T-cell (primary cell): ENCODE data around the gene TRIM32. TPM values are rescaled to one million over a fixed set of nuclear protein-coding genes. Genes with fewer than 3 reads are reported as not detected.

Experiments
- ATAC-seq, 4 experiments: fragments of 200-7000 bp in 3 of 4; fragments of 150-1000 bp in 1 of 4; cut with Tn5 transposase; replicated peaks in 1 of 4; 1 replicate in 3 of 4; 2 replicates in 1 of 4; pipeline ENCODE4 v1.10.0; 2021; ENCODE audit warnings: moderate library complexity in 3 of 4, mild to moderate bottlenecking in 2 of 4, moderate number of reproducible peaks in 1 of 4
- CTCF ChIA-PET, 2 donors: fragments of 300-600 bp; sonication (Branson Sonifier 250); formaldehyde crosslinking; loops; one replicate each; lab custom pipeline; 2022; ENCODE audit warnings: antibody characterized with exemption in 2 of 2; lab: Charles Lee
- POLR2A ChIA-PET, 2 donors: fragments of 300-600 bp; sonication (Branson Sonifier 250); formaldehyde crosslinking; loops; one replicate each; lab custom pipeline; 2022; ENCODE audit warnings: antibody characterized with exemption in 2 of 2; lab: Charles Lee
- DNase-seq, 35 experiments: peaks; one replicate each; pipeline versions ENCODE4 v3.0.0 to v3.0.0-alpha.2; 2013 to 2023
- H3K27ac ChIP-seq: one replicate; pipeline ENCODE4 v1.5.1; 2013; ENCODE audit warnings: low read length
- H3K27me3 ChIP-seq, 2 experiments: replicated peaks in 1 of 2; 1 replicate in 1 of 2; 2 replicates in 1 of 2; pipeline versions ENCODE4 v1.6.1 to v1.7.0; 2013; ENCODE audit warnings: low read length in 1 of 2, mixed read lengths in 1 of 2; ENCODE audit not compliant: control insufficient read depth in 2 of 2, insufficient read depth in 2 of 2; ENCODE audit errors: extremely low read depth in 1 of 2
- H3K36me3 ChIP-seq, 2 donors: 1 replicate in 1 of 2; 2 replicates in 1 of 2; pipeline versions ENCODE4 v1.6.1 to v1.7.0; 2013; ENCODE audit warnings: low read length in 1 of 2; ENCODE audit not compliant: control insufficient read depth in 2 of 2, insufficient read depth in 1 of 2; ENCODE audit errors: extremely low read depth in 1 of 2
- H3K4me1 ChIP-seq, 2 experiments: 1 replicate in 1 of 2; 2 replicates in 1 of 2; pipeline versions ENCODE4 v1.6.1 to v1.7.0; 2013; ENCODE audit warnings: low read length in 2 of 2, mixed read lengths in 1 of 2; ENCODE audit not compliant: insufficient read depth in 2 of 2, control insufficient read depth in 1 of 2; ENCODE audit errors: extremely low read depth in 1 of 2
- H3K4me3 ChIP-seq, 2 donors: 1 replicate in 1 of 2; 2 replicates in 1 of 2; pipeline versions ENCODE4 v1.5.1 to v1.7.0; 2013; ENCODE audit warnings: mild to moderate bottlenecking in 2 of 2, low read length in 1 of 2, moderate library complexity in 1 of 2; ENCODE audit not compliant: control insufficient read depth in 1 of 2; ENCODE audit errors: extremely low read depth in 1 of 2
- H3K9me3 ChIP-seq: 2 replicates; pipeline ENCODE4 v1.7.0; 2013
- H3K27ac Mint-ChIP-seq, 2 donors: one replicate each; pipeline ENCODE4 v1.8.0; 2020 to 2021; ENCODE audit warnings: mild to moderate bottlenecking in 2 of 2, mixed read lengths in 2 of 2
- H3K27me3 Mint-ChIP-seq, 2 donors: one replicate each; pipeline ENCODE4 v1.8.0; 2021 to 2022; ENCODE audit warnings: mixed read lengths in 2 of 2
- H3K36me3 Mint-ChIP-seq: one replicate; pipeline ENCODE4 v1.8.0; 2021; ENCODE audit warnings: mixed read lengths
- H3K4me1 Mint-ChIP-seq, 3 donors: one replicate each; pipeline ENCODE4 v1.8.0; 2020 to 2022; ENCODE audit warnings: mixed read lengths in 3 of 3, mild to moderate bottlenecking in 1 of 3
- H3K4me3 Mint-ChIP-seq, 3 donors: one replicate each; pipeline ENCODE4 v1.8.0; 2020 to 2022; ENCODE audit warnings: mild to moderate bottlenecking in 3 of 3, mixed read lengths in 3 of 3, moderate library complexity in 3 of 3
- H3K9me3 Mint-ChIP-seq, 3 donors: one replicate each; pipeline ENCODE4 v1.8.0; 2020 to 2022; ENCODE audit warnings: mixed read lengths in 3 of 3
- WGBS: methylation state at CpG from one replicate; pipeline ENCODE4 v1.1.5; 2013; ENCODE audit warnings: missing lambda C conversion rate; ENCODE audit not compliant: insufficient coverage; 5-methylcytosine and 5-hydroxymethylcytosine counted together
- total RNA-seq, 35 experiments: library from RNA in 6 of 35; stranded (reverse) in 6 of 35; fragments of 120-200 nt in 1 of 35; gene quantifications; one replicate each; pipeline versions ENCODE4 v1.2.1 to v1.2.4 and lab custom pipeline; 2013 to 2026

TRIM32 gene
- total RNA-seq, 5 donors from 2014 or later (not counting 1 experiment from before 2014, with no cell fraction given), result 7.7 to 23.4 (median 19.8) TPM

GRCh38 chr9:116749772-116750171, 62.7 kb downstream of the TRIM32 start:
- Histone ChIP-seq H3K36me3 (no peaks in the 10 kb centered on the region), H3K9me3 (no peaks in the 10 kb centered on the region), H3K27me3 (no peaks in the 10 kb centered on the region), H3K27ac (no peak overlapping the region), H3K4me3 (no peak overlapping the region), H3K4me1 (no peaks in the 10 kb centered on the region)
- 61% methylated on average over 2 of the region's 2 CpGs for WGBS
- ATAC-seq (no peak), DNase-seq (no peak)
- Mint-ChIP-seq H3K27ac (no peak overlapping the region), H3K9me3 (no peaks in the 10 kb centered on the region), H3K4me1 (peaks cover 0 to 5% (median 0%) of the 10 kb centered on the region in 3 donors), H3K36me3 (no peaks in the 10 kb centered on the region), H3K27me3 (peaks cover 5 to 33% of the 10 kb centered on the region in 2 donors), H3K4me3 (no peak overlapping the region)
- CTCF ChIA-PET, result no interaction called here
- POLR2A ChIA-PET, result no interaction called here

- Histone ChIP-seq H3K36me3 (no peaks in the 10 kb centered on the region), H3K9me3 (no peaks in the 10 kb centered on the region), H3K4me3 (no peak overlapping the region), H3K4me1 (no peaks in the 10 kb centered on the region), H3K27me3 (no peaks in the 10 kb centered on the region), H3K27ac (no peak overlapping the region)
- ATAC-seq, result no peak
- Mint-ChIP-seq H3K9me3 (peaks cover 0 to 1% (median under 1%) of the 10 kb centered on the region in 3 donors), H3K27me3 (peaks cover 5 to 30% of the 10 kb centered on the region in 2 donors), H3K27ac (no peak overlapping the region), H3K4me3 (no peak overlapping the region), H3K36me3 (no peaks in the 10 kb centered on the region), H3K4me1 (peaks cover 0 to 5% (median 0%) of the 10 kb centered on the region in 3 donors)
- POLR2A ChIA-PET, result no interaction called here
- CTCF ChIA-PET, result no interaction called here
- no peak for DNase-seq
- WGBS, result no CpG with 5 or more reads among the region's 2 CpGs
Measured at GRCh38 chr9:116750510-116750909, 63.4 kb downstream of the TRIM32 start.
